K562 treated with DMSO at 1 percent for 12 hours (cell line): ENCODE data around the gene ZNF532. TPM values are rescaled to one million over a fixed set of nuclear protein-coding genes. Genes with fewer than 3 reads are reported as not detected.

Source experiments
- total RNA-seq: library from RNA; unstranded; fragments of 300-600 nt; gene quantifications from 2 replicates; pipeline ENCODE4 v1.2.3, GENCODE V29; 2022; ENCODE audit not compliant: insufficient read depth

Gene ZNF532
- total RNA-seq: not detected in 2 replicates

GRCh38 chr18:58864146-58865032, at the start of gene ZNF532:
TSS of gene ZNF532 (plus strand) at chr18:58864877. CDS start in a region left out here.

Other genes starting within 250 kb of the ZNF532 start
- gene ALPK2, start 235.8 kb upstream of the ZNF532 start, total RNA-seq: not detected in 2 replicates
- 0.83 and 1.4 TPM in 2 replicates for gene MALT1, start 193.4 kb upstream of the ZNF532 start, total RNA-seq